HS-5 (cell line): Measurements from ENCODE around the gene CDPF1.
"Not testable (repeated sequence)": the region's sequence is repeated elsewhere in the genome, so short reads cannot be mapped to it uniquely, and the experiment has no call there.

Source experiments
- DNase-seq: peaks from one replicate; pipeline ENCODE4 v3.0.0-alpha.2; 2012; ENCODE audit warnings: low read depth

The CDPF1 gene

GRCh38 chr22:46224898-46225290 is 25.2 kb downstream of the CDPF1 start:
- no peak for DNase-seq

GRCh38 chr22:46224044-46224897 is 25.8 kb downstream of the CDPF1 start:
- DNase-seq = no peak

DNA sequence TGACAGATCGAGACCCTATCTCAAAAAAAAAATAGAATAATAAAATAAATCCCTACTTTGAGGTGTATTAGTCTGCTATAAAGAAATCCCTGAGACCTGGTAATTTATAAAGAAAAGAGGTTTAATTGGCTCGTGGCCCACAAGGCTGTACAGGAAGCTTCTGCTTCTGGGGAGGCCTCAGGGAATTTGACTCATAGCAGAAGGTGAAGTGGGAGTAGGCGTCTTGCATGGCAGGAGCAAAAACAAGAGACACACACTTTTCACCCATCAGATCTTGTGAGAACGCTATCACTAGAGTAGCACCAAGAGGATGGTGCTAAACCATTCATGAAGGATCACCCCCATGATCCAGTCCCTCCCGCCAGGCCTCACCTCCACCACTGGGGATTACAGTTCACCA is 29.2 kb downstream of the CDPF1 start:
- DNase-seq = no peak

GRCh38 chr22:46219636-46220035 is 30.5 kb downstream of the CDPF1 start:
- no peak for DNase-seq

- no peak for DNase-seq
Observed at GRCh38 chr22:46214616-46215015, 35.5 kb downstream of the CDPF1 start.

DNA sequence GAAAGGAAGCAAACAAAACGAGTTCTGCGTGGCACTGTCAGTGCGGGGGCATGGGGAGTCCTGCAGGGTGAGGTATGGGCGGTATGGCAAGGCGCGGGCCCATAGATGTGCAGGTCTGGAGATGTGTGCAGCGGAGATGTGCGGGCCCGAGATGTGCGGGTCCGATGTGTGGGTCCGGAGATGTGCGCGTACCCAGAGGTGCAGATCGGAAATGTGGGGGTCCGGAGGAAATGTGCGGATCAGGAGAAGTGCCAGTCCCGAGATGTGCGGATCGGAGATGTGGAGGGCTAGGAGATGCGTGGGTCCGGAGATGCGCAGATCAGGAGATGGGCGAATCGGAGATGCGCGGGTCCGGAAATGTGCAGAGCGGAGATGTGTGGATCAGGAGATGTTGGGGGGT is 35.9 kb downstream of the CDPF1 start:
- DNase-seq = no peak

DNA sequence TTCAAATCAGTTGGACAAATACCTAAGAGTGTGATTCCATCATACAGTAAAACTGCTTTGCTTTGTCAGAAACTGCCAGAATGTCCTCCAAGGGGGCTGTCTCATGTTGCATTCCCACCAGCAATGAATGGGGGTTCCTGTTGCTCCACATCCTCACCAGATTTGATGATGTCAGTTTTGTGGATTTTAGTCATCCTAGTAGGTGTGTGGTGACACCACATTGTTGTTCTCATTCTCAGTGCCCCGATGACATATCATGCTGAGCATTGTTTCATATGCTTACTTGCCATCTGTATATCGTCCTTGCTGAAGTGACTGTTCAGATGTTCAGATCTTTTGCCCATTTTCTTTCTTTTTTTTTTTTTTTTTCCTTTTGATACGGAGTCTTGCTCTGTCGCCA is 37.0 kb downstream of the CDPF1 start:
- no peak for DNase-seq

- no peak for DNase-seq
Observed at GRCh38 chr22:46212195-46212594, 37.9 kb downstream of the CDPF1 start.

GRCh38 chr22:46209262-46209661 is 40.8 kb downstream of the CDPF1 start:
- no peak for DNase-seq

DNA sequence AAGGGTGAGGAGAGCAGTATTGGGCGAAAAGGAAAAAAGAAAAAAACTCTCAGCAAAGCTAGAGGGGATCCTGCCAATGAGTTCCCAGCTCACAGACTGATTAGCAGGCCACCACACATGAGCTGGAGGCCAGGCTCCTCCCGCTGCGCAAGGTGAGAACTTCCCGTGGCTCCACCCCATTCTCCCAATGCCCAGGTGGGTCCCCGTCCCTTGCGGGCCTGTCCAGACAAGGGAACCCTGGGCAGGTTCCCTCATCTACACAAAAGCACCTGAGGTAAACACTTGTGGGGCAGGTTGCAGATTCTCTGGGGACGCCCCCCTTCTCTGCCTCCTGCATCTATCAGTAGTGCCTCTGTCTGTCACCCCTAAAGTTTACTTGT is 46.5 kb downstream of the CDPF1 start:
- DNase-seq = no peak

DNA sequence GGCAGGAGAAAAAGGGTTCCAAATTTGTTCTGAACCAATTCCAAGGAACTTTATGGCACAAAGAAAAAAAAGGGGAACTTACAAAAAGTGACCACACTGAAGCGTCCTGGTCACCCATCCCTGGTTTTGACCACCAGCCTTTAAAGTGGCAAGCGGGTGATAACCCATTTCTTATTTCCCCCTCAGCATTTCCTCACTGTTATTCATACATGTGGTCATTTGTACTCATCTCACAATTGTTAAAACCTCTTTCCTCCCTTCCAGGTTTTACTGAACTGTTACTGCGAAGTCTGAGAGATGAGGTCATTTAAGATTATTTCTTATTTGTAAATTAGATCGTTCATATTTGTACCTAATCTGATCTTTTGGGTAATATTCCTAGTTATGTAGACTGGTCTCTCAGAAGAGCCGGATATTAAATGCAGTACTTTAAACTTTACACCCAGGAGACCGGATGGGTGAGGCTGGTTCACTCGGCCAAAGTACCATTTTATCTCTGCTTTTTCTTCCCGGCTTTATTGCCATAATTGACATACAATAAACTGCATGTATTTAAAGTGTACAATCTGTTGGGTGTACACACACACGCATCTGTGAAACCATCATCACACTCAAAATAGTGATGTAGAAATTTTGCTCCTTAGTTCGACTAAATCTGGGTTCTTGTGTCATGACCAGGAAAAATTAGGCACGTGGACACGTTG is 47.0 kb downstream of the CDPF1 start:
- no peak for DNase-seq

GRCh38 chr22:46201059-46201757 is 48.9 kb downstream of the CDPF1 start:
- no peak for DNase-seq

DNA sequence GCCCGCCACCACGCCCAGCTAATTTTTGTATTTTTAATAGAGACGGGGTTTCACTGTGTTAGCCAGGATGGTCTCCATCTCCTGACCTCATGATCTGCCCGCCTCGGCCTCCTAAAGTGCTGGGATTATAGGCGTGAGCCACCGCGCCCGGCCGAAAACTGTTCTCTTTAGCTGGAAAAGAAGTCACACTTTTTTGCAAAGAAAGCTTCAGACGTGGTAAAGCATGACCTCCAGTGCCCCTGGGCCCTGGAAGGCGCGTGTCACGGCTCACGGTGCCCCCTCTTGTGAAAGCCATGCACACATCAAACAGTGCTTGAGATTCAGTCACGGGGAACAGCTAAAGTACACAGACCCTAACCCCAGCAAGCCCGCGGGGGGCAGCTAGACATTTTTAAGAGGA is 51.3 kb downstream of the CDPF1 start:
- DNase-seq = not testable (repeated sequence)

- DNase-seq = no peak
Observed at GRCh38 chr22:46198274-46198673, 51.8 kb downstream of the CDPF1 start.

DNA sequence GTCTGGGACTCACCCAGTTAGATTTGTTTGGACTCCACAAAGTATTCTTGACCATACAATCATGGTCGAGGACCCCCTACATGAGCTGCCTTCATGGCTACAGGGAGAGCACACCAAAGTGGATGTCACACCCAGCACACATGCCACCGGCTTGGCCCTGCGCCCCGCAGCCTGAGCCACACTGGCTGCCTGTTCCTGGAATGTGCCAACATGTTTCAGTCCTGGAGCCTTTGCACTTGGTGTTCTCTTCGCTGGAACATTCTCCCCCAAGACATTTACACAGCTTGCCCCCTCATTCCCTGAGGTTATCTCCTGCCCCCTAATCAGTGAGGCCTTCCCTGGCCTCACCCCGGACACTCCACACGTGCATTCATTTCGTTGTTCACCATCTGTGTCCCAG is 53.8 kb downstream of the CDPF1 start:
- no peak for DNase-seq

- no peak for DNase-seq
Observed at GRCh38 chr22:46195487-46196165, 54.5 kb downstream of the CDPF1 start.
